HG02678 (cell line): ENCODE measurements around the gene AMFR.
A peak's percentile ranks its signal among the peaks of the same experiment; 100 is the strongest.

Source experiments
- ATAC-seq: cut with Tn5 transposase; IDR thresholded peaks from one replicate; pipeline ENCODE4 v1.9.1; 2021; ENCODE audit warnings: mild to moderate bottlenecking, moderate library complexity; ENCODE audit not compliant: unreplicated experiment

The AMFR gene

GRCh38 chr16:56336711-56337110 lies 88.6 kb downstream of the AMFR start:
- no peak for ATAC-seq

GRCh38 chr16:56336071-56336688 lies 89.2 kb downstream of the AMFR start:
- no peak for ATAC-seq

GRCh38 chr16:56334761-56335160 lies 90.6 kb downstream of the AMFR start:
- no peak for ATAC-seq

- no peak for ATAC-seq
Measured at GRCh38 chr16:56332464-56333079, 92.8 kb downstream of the AMFR start.

- ATAC-seq: no peak
Measured at GRCh38 chr16:56331915-56332314, 93.4 kb downstream of the AMFR start.

- no peak for ATAC-seq
Measured at GRCh38 chr16:56331399-56331798, 93.9 kb downstream of the AMFR start.

GRCh38 chr16:56330476-56330875 lies 94.9 kb downstream of the AMFR start:
- no peak for ATAC-seq

- no peak for ATAC-seq
Measured at GRCh38 chr16:56329887-56330286, 95.5 kb downstream of the AMFR start.

GRCh38 chr16:56328276-56329022 lies 96.9 kb downstream of the AMFR start:
- no peak for ATAC-seq

GRCh38 chr16:56327929-56328258 lies 97.5 kb downstream of the AMFR start:
- no peak for ATAC-seq

GRCh38 chr16:56327071-56327928 lies 98.0 kb downstream of the AMFR start:
- ATAC-seq: no peak

GRCh38 chr16:56325956-56326355 lies 99.4 kb downstream of the AMFR start:
- ATAC-seq: no peak

- ATAC-seq: no peak
Measured at GRCh38 chr16:56324406-56324805, 100.9 kb downstream of the AMFR start.

GRCh38 chr16:56321571-56321970 lies 103.8 kb downstream of the AMFR start:
- no peak for ATAC-seq

- ATAC-seq: no peak
Measured at GRCh38 chr16:56320811-56321558, 104.4 kb downstream of the AMFR start.

- no peak for ATAC-seq
Measured at GRCh38 chr16:56320056-56320455, 105.3 kb downstream of the AMFR start.

GRCh38 chr16:56319376-56319775 lies 106.0 kb downstream of the AMFR start:
- ATAC-seq: no peak

- no peak for ATAC-seq
Measured at GRCh38 chr16:56318827-56319140, 106.6 kb downstream of the AMFR start.

- peak; percentile 94 for ATAC-seq
Measured at GRCh38 chr16:56317998-56318826, 107.1 kb downstream of the AMFR start.

GRCh38 chr16:56316545-56316944 lies 108.8 kb downstream of the AMFR start:
- no peak for ATAC-seq
